HG02970 (cell line): Measurements from ENCODE around the gene PDE6H.

Experiments
- ATAC-seq: cut with Tn5 transposase; IDR thresholded peaks from one replicate; pipeline ENCODE4 v1.9.1; 2021; ENCODE audit warnings: mild to moderate bottlenecking, moderate library complexity, moderate number of reproducible peaks; ENCODE audit not compliant: unreplicated experiment, low FRiP score

PDE6H gene

DNA sequence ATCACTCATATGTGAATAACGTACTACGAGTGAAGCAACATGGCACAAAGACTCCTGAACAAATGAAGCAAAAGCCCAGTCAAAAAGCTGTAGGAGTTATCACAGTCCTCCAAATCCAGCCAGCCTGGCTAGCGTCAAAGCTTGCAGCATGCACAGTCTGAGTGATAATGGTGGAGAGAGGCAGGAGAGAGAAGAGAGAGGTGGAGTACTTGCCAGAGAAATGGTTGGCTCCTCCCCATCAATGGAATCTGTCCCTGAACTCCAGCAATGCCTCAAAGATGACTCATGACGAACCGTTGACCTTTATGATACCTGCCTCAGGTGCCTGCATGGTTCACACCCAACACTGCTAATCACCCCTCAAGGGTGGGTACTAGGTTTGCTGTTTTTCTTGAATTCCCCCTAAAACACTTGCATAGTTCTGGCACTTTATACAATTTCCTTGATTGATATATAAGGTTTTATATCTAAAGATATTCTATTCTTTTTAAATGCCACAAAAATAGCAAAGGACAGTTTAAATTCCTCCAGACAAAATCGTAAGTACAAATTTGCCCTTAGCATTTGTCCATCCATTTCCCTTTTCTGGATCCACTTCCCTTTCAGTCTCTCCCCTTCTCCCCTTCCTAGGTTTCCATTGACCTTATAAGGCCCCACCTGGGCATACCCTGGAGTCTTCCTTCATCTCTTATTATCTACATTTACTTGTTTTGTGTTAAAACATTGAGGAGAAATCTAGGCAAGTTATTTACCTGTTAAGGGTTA is 21.7 kb upstream of the PDE6H start:
- no peak for ATAC-seq

DNA sequence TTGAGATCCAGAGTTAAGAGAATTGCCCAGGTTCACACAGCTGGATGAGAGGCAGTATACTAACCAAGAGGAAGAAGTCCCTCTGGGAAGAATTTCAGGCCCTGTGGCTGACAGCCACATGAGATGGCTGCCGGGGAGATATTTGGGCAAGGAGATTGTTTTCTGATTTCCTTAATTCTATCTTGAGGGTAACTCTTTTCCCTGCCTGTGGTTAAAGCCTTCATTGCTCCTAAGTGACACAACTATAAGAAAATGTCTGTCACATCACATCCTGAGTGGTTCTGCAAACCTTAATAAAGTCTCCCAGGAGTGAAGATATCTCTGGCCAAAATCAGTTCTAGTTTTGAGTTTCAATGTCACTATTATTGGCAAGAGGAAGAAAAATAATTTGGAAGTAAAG is 21.0 kb upstream of the PDE6H start:
- ATAC-seq: no peak

DNA sequence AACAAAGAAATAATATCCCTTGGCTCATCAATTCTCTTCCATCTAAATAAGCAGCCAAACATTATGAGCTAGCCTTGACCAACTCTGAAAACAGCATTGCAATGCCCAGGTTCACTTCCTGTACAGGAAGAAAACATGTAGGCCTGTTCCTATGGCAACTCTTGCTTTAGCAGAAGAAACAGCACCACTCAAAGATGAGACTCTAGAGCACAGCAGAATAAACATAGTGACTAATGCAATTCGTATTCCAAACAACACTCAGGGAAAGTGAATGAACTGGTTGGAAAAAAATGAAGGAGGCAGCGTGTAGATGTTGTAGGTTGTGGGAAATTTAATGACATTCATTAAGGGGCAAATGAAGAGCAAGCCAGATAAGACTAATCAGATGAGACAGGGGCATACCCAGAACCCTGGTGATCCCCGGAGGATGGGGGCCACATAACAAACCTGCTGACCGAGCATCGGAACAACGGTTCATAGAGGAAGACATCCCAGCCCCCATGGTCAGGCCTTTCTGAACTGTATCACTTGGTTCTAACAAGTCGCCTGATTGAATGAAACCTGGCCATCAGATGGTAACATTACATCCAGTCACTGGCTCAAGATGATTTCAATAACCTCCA is 20.4 kb upstream of the PDE6H start:
- ATAC-seq: peak; percentile 58

DNA sequence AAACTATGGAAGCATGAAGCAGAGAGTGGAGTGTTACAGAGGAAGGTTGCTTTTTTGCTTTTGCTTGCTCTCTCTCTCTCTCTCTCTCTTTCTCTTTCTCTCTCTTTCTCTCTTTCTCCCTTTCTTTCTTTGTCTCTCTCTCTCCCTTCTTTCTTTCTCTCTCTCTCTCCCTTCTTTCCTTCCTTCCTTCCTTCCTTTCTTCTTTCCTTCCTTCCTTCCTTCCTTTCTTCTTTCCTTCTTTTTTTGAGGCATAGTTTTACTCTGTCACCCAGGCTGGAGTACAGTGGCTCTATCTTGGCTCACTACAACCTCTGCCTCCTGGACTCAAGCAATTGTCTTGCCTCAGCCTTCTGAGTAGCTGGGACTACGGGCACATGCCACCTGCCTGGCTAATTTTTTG is 19.1 kb upstream of the PDE6H start:
- no peak for ATAC-seq

DNA sequence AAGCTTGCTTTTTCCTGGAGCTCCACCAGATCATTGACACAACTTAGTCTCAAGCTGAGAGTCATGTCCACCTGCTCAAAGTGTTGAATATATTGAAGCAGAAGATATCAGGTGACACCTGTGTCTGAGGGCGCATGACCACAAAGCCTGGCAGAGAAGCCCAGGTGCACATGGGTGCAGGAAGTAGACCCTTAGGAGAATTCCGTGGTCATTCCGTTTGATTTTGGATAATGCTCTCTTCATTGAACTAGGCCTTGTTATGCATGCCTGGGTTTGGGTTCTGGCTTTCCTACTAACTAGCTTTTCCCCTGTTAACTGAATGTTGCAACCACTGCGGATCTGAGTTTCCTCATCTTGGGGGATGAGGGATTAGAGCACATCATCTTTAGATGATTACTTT is 18.6 kb upstream of the PDE6H start:
- no peak for ATAC-seq

DNA sequence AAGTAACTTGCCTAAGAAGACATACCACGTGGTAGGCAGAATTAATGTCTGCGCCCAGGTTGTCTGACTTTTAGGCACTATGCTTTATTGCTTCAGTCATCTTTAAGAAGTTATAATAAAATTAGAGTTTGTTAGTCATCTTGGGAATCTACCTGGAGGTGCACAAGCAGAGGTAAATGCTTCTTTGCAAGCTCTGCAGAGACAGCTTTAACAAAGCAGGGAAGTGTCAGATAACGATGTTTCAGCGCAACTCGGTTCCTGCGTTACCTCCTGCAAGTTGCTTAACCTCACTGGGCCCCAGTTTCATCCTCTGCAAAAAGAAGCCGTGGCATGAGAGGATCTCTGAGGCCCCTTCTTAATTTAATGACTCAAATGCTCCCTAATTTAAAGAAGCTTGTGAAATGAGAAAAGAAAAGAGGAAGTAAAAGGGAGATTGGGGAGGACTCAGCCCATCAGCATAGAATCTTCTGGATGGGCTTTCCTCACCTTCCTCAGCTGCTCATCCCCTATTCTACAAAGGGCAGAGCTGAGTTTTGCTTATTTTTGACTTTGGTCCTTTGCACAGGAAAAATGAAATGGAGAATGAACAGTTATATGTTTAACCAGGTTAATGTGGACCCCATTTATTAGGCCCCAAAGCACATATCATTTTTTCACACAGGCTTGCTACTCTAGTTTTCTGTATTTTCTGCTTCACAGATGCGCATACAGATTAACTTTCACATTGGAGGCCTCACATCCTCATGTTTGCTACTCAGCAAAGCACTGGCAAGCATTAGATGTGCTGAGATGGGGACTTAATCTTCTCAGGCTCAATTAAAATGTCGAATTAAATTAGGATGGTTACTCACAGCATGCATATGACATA is 16.6 kb upstream of the PDE6H start:
- ATAC-seq: no peak

DNA sequence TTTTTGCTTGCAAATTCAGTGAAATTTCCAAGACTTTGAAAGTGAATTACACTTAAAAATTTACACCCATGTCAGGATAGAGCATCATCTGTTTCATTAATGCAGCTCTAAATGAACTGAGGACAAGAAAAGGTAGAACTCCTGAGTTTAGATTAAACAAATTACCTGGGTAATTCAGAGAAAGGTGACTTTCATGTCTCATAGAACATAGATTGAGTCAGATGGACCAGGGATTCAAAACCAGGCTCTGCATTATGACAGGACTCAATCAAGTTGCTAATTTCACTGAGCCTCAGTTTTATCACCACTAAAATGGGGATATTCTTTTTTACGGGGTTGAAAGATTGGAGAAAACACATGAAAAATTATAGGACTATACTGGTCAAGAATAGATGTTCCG is 15.9 kb upstream of the PDE6H start:
- ATAC-seq: no peak

DNA sequence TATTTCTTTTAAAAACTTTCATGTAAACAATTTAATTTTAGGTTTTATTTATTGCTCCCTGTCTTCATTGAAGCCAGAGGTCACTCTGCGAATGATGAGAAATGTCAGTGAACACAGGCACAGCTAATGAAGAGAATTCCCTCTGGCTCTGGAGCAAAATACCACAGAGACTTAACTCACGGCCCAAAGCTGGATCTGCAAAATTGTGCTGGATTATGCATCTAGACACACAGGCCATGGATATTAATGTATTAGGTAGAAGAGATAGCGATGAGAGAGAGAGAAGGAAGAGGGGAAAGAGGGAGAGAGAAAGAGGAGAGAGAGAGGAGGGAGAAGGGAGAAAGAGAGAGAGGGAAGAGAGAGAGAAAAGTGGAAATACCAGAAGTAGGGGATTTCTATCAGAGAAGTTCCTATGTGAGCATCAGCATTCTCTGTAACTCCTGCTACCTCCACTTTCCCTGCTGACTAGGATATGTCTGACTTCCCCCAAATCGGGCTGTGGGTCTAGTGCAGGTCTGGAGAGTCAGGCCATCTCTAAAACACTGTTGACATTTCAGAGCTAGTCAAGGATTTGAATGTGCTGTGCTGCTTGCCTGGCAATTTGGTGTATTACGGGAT is 15.2 kb upstream of the PDE6H start:
- ATAC-seq: no peak

DNA sequence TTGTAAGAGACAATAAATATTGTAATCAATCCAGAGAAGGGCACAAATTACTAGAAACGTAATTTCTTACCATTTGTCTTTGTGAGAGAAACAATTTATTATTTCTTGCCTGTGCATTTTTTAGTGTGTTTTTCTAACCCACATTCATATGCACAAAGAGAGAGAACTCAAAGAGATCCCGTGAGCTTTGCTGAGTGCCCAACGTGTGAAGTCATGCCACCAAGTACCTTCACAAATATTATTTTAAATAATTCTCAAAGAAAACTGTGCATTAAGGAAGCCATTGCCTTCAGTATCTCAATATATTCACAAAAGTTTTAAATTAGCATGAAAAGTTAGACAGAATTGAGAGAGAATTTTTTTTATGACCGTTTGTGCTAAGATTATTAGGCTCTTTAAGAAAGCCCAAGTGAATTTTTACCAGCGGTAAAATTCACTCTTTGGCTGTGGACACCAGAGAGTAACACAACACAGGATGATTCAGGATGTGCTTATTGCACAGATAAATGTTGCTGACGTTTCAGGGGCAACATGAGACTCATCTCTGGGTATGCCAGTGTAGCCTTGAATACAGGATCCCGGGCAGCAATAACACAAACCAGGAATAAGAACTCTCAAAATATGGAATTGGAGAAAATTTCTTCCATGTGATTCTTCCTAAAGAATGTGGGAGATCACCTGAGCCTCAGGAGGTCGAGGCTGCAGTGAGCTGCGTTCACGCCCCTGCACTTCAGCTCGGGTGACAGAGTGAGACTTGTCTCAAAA is 14.3 kb upstream of the PDE6H start:
- ATAC-seq: no peak

DNA sequence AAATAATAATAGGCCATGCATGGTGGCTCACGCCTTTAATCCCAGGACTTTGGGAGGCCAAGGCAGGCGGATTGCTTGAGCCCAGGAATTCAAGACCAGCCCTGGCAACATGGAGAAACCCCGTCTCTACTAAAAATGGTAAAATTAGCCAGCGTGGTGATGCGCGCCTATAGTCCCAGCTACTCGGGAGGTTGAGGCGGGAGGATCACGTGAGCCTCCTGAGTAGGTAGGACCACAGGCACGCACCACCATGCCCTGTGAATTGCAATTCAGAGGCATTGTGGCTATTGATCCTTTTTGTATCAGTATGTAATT is 13.8 kb upstream of the PDE6H start:
- ATAC-seq: no peak

DNA sequence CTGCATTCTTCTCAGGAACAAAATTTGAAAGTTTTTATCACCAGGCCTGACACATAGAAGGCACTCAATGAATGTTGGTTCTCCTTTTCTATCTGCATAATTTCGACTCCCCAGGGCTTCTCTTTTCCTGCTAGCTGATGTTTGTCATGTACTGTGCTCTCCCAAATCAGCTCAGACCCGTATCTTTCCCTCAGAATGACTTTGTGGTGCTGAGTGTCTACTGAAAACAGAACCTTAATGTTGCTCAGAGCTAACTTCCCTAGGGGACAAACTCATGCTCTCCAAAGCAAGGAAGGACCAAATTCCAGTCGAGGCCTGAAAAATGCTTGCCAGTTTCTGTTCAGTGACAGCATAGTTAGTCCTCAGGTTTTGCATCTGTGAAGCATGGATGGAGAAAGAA is 13.4 kb upstream of the PDE6H start:
- no peak for ATAC-seq

DNA sequence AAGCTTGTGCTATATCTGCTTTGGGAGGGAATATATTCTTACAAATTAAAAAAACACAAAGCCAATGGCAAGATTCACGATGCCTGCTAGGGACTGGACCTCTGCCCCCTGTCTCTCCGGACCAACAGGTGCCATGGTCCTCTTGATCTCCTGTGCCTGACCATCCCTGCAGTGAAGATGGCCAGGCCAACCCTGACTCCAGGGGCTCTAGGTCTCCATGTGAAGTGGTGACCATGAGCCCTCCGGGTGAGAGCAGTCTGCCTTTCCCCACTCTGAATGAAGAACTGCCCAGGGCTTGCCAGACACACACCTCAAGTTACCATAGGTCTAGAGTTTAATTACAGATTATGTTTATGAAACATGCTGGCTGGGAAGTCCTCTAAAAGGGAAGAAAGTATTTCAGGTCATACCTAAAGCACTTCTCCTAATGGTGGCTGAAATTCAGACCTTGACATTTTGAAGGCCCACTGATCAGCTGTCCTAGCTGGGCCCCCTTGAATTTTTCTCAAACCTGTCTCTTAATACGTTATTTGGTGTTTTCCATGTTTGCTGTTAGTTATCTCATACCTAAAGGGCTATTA is 12.8 kb upstream of the PDE6H start:
- ATAC-seq: no peak

DNA sequence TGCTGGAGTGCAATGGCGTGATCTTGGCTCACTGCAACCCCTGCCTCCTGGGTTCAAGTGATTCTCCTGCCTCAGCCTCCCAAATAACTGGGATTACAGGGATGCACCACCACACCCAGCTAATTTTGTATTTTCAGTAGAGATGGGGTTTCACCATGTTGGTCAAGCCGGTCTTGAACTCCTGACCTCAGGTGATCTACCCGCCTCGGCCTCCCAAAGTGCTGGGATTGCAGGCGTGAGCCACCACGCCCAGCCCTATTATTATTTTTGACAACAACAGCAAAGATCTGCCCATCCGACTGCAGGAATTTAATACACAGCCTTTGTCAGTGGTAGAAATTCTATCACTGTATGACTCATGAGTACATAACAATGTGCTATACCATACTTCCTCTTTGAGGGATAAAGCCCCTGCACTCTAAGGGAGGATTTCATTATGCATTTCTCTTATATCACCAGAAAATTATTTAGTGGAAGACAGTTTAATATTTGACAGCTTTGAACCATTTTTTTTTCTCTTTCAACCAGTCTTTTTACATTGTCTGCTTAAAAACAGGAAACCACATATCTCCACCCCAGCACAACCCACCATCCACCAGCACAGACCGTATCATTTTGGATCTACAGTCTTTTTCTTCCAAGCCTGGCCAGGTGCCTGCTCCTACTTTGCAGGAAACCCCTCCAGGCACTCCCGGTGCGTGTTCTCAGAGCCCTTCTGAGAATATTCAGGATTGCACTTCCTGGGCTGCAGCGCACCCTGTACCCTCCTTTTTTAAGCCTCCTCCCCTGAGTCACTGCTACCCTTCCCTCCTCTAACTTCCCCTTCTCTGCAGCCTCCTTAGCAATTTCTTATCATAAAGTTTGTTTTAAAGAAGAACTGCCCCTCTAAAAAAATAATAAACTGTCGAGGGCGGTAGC is 12.0 kb upstream of the PDE6H start:
- ATAC-seq: peak; percentile 27

DNA sequence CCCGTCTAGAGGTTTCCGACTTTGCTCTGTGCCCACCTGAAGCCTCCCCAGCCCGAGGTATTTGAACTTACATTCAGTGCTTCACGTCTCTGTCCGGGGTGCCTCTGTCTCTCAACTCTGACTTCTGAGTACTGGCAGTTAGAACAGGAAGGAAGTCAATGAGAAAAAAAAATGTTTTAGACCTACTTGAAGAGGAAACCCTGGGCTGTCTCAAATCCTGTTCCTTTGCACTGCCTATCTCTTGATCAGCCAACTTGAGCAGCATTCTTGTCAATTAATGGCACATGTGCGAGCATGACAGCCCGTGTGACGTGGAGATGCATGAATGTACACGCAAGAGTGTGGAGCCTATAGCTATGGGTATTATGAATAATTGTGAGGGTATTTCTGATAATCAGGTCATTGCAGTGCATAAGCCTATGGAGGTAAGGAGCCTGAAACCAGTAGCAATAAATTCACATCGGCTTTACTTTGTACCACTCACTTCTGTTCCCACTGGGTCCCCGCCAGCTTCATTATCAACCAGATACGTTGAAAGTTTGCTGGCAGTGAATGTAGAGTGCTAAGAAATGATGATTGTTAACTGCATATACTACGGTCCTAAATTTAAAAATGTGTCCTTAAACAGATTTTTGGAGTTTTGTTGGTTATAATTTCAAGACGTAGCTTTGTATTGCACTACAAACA is 11.2 kb upstream of the PDE6H start, which contains the start of gene ARHGDIB:
TSS of gene ARHGDIB (minus strand) at position 136 of the 687 bp plus-strand sequence. CDS start 10,889 bp downstream, outside the sequence.
- peak; percentile 65 for ATAC-seq

DNA sequence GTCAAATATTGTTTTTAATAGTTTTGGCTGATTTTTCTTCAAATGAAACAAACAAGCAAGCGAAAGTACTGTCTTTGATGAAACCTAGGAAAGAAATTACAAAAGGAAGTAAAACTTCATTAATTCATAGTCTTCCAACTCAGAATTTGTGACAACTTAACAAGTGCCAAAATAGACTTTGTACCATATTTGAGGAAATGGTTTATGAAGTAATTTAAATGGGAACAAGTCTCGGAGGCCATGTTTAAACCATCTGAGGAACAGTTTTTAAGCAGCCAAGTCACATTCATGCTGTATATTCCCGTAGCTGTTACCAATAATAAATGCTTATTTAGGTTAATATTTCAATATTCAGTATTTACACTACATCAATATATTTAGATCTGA is 10.7 kb upstream of the PDE6H start:
- no peak for ATAC-seq

DNA sequence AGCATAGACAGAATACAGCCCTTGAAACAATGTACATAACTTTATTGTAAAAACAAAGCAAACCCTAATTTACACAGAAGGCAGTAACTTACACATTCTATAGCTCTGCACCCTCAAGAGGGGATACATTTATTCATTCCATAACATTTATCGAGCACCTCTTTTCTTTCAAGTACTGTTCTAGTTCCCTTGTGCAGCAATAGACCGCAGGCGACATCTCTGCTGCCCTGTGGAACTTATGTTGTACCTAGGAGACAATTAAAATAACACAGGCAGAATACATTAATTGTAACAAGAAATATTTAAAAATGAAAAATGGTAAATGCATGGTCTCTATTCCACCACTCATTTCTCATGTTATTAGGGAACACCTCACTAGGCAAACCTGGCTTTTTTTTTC is 10.0 kb upstream of the PDE6H start:
- no peak for ATAC-seq

DNA sequence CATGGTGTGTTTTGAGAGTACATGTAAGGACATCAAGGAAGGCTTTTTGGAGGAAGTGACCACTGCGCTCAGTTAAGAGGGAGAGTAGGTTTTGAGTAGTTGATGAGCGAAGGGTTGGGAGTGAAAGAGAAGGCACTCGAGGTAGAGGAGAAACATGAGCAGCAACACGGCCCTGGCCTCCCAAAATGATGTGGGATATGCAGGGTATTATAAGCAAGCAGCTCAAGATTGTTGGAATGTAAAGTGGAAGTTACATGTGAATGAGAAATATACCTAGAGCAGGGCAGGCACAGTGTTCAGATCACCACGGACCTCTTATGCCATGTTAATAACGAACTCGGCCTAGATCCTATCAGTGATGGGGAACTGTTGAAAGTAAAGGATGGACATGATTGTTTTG is 9.3 kb upstream of the PDE6H start:
- no peak for ATAC-seq

DNA sequence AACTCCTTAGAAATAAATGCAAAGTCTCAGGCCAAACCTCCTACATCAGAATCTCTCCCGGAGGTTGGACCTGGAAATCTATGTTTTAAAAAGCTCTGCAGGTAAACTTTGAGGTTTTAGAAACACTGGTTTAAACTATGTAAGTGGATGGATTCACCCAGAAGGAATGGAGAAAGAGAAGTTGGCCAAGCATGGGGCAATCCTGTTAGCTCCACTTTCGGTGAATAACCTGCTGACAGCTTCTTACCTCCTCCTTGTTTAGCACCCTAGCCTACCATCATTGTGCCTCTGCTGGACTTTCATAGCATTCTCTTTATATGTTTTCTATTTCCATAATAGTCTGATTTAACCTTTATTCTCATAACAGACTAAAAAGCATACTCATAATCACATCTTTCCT is 8.4 kb upstream of the PDE6H start:
- no peak for ATAC-seq
